Left lobe of liver (tissue), 2 donors: ENCODE measurements around the gene ZBTB44. TPM values are rescaled to one million over a fixed set of nuclear protein-coding genes. Genes with fewer than 3 reads are reported as not detected.
A peak's percentile ranks its signal among the peaks of the same experiment; 100 is the strongest.
"Not testable (repeated sequence)": the region's sequence is repeated elsewhere in the genome, so short reads cannot be mapped to it uniquely, and the experiment has no call there.

ENCODE experiments used
- ATAC-seq: fragments of 200-7000 bp; cut with Tn5 transposase; one replicate; pipeline ENCODE4 v1.9.1; 2020; ENCODE audit warnings: mild to moderate bottlenecking, moderate library complexity
- DNase-seq: peaks from one replicate; pipeline ENCODE4 v3.0.0-alpha.2; 2020; ENCODE audit warnings: low spot score
- total RNA-seq: library from RNA; stranded (reverse); gene quantifications from one replicate; pipeline ENCODE4 v1.2.1, GENCODE V29; 2021
- donor health status: DM: no; HTN: no; CAD: no; lungs with moderate emphysema.
- donor health status: DM: no; HTN: yes; CAD: no.

The ZBTB44 gene
- total RNA-seq, 1 donor from 2014 or later = 17.1 TPM

- not testable (repeated sequence) for DNase-seq, ATAC-seq
These were observed 63.0 kb downstream of the ZBTB44 start for GRCh38 chr11:130251763-130252162.

DNA sequence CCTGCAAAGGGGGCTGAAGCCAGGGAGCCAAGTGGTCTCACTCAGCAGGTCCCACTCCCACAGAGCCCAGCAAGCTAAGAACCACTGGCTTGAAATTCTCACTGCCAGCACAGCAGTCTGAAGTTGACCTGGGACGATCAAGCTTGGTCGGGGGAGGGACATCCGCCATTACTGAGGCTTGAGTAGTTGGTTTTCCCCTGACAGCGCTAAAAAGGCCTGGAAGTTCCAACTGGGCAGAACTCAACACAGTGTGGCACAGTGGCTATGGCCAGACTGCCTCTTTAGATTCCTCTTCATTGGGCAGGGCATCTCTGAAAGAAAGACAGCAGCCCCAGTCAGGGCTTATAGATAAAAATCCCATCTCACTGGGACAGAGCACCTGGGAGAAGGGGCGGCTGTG is 64.8 kb downstream of the ZBTB44 start:
- not testable (repeated sequence) for DNase-seq, ATAC-seq

- no peak for DNase-seq
These were observed 65.3 kb downstream of the ZBTB44 start for GRCh38 chr11:130249371-130249770.

GRCh38 chr11:130247319-130247718 is 67.4 kb downstream of the ZBTB44 start:
- DNase-seq (no peak), ATAC-seq (no peak)

More at GRCh38 chr11:130249371-130249770, 65.3 kb downstream of the ZBTB44 start:
- ATAC-seq = no peak

DNA sequence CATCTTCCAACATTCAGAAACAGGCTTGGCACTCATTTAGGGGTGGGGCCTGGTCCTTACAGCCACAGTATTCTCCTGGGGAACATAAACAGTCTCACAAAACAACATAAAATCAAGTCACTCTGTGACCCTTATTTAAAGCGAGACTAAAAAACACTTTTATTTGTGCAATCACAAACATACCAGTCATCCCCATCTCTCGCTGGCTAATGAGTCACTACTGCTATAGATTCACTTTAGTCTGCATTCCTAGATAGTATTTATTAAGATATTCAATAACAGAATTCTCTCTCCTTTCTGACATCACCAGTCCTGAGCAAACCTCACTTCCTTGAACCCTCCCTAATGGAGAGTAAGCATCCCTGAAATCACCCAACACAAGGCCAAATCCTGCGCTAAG is 68.0 kb downstream of the ZBTB44 start:
- ATAC-seq = no peak
- DNase-seq = no peak

DNA sequence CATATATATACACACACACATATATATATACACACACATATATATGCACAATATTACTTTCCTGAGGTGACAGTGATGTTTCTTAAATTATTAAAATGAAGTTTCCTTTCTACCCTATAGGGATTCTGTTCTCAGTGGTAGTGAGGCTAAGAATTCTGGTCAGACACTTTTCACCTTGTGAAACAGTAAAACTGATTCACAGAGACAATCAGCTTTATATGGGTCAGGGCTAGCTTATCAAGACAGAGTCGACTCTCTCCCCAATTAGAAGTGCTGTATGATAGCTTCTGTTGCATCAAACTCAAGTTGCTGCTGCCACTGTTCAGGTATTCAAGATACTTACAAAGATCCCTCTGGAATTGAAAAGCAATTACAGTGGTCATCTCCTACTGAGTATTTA is 68.4 kb downstream of the ZBTB44 start:
- ATAC-seq (no peak), DNase-seq (no peak)

- ATAC-seq, DNase-seq: not testable (repeated sequence)
These were observed 69.3 kb downstream of the ZBTB44 start for GRCh38 chr11:130245375-130245774.

DNA sequence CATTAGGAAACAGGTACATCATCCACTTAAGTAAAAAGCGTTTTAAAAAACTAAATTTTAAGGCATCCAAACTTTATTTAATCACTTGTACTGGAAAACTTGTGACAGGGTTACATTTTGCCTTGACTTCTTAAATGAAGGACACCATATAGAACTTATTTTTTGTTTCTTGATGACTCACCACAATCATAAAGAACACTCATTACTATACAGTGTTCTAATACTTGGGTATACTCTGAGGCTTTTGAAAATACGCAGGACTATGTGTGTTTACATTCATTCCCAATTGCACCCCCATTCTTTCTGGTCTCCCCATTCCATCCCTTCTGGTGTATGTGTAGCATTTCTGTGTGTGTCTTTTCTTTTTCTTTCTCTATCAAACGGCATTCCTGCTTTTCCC is 69.9 kb downstream of the ZBTB44 start:
- DNase-seq = no peak
- no peak for ATAC-seq

DNA sequence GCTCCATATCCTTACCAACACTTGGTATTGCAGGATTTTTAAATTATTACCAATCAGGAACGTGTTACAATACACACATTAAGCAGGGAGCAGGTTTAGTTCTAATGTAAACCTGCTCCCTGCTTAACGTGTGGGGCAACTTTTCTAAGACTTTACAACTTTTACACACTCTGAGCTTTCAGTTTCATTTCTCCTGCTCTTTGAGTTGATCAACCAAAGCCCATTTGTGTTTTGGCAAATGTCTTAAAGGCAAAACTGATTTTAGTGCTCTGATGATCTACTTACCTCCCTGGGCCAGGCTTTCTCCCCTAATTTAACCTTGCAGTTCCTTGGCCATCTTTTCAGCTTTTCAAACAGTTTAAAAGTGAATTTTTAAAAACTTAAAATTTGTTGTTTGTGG is 70.9 kb downstream of the ZBTB44 start:
- no peak for DNase-seq
- ATAC-seq = peak; percentile 88

- ATAC-seq = no peak
These were observed 73.0 kb downstream of the ZBTB44 start for GRCh38 chr11:130241713-130242112.

GRCh38 chr11:130237282-130238006 is 77.3 kb downstream of the ZBTB44 start:
- ATAC-seq (no peak), DNase-seq (no peak)

More at GRCh38 chr11:130241713-130242112, 73.0 kb downstream of the ZBTB44 start:
- no peak for DNase-seq

DNA sequence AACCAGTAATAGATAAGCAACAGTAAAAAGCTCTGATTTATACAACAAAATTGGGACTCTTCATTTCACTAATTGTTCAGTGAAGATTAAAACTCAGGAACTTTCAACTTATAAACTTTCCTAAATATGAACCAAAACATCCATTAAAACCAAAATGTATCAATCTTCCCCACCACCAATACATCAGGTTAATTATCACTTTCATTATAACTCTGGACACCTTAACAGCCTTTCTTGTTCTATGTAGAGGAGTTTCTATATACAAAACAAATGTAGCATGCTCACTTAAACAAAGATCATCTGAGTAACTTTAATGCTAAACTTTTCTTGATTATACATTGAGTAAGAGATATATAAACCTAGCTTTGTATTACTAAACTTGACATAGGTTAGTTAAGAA is 80.4 kb downstream of the ZBTB44 start:
- DNase-seq = no peak
- ATAC-seq = no peak

DNA sequence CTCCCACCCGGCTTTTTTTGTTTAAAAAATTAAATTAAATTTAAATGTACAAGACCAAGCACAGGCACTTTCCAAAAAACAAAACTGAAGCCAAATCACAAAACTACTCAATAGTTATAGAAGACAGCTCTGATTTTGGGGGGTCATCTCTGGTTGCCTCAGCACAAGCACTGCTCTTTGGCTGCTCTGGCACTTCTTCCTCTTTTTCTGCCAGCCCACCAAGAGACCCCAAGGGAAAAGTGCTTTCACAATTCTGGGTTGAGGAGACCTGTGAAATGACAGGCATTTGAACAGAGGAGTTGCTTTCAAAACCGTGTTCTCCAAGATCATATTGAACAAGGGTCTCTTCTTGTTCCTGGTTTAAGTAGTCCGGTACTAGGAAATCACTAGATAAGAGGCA is 80.8 kb downstream of the ZBTB44 start:
- not testable (repeated sequence) for ATAC-seq, DNase-seq

DNA sequence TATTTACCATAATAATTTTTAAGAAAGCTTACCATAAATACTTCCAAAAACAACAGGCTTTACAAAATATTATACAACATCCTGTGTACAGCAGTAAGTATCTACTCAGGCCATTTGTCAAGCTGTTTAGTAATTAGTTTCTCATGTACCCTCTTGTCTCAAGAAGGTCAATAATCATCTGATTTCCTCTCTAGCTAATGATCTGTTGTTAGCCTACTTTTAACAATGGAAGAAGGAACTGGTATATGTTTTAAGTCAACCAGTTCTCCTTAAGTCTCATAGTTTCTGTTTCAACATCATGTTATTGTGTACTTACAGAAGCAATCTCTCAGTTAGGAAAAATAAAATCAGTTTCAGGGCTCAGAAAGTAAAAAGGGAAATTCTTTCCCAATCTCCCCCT is 81.2 kb downstream of the ZBTB44 start:
- not testable (repeated sequence) for ATAC-seq, DNase-seq

- DNase-seq (no peak), ATAC-seq (no peak)
These were observed 87.3 kb downstream of the ZBTB44 start for GRCh38 chr11:130227373-130227772.

DNA sequence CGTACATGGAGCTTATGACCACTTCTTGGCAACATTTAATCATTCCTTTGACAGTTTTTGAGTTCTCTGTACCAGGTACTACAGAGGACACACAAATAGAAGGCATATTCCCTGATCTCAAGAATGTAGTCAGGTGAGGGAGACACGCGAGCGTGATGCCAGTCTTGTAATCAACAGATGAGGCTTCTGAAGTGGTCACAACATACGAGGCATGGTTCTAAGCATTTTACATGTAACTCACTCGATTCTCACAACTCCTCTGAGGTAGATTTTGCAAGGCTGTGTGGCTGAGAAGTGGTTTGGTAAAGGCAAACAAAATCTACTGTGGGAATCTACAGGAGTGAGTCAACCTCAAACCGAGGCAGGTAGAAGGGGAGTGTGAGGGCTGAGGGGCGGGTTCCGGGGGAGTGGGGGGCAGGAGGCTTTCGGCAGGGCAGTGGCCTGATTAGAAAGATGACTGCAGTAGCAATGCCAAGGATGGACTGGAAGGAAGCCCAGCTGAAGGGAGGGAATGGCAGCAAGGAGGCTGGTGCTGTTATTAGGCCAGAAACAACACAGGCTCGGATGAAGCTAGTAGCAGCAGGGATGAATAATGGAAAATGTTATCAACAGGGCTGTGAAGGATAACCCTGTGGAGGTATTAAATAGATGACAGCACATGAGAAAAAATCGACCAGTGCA is 91.3 kb downstream of the ZBTB44 start:
- ATAC-seq (no peak), DNase-seq (no peak)

GRCh38 chr11:130220311-130221035 is 94.2 kb downstream of the ZBTB44 start:
- ATAC-seq (no peak), DNase-seq (peak; percentile 24)

- ATAC-seq (no peak), DNase-seq (peak; percentile 8)
These were observed 95.6 kb downstream of the ZBTB44 start for GRCh38 chr11:130219148-130219547.

GRCh38 chr11:130218501-130219070 is 96.1 kb downstream of the ZBTB44 start:
- ATAC-seq (no peak), DNase-seq (peak; percentile 30)

DNA sequence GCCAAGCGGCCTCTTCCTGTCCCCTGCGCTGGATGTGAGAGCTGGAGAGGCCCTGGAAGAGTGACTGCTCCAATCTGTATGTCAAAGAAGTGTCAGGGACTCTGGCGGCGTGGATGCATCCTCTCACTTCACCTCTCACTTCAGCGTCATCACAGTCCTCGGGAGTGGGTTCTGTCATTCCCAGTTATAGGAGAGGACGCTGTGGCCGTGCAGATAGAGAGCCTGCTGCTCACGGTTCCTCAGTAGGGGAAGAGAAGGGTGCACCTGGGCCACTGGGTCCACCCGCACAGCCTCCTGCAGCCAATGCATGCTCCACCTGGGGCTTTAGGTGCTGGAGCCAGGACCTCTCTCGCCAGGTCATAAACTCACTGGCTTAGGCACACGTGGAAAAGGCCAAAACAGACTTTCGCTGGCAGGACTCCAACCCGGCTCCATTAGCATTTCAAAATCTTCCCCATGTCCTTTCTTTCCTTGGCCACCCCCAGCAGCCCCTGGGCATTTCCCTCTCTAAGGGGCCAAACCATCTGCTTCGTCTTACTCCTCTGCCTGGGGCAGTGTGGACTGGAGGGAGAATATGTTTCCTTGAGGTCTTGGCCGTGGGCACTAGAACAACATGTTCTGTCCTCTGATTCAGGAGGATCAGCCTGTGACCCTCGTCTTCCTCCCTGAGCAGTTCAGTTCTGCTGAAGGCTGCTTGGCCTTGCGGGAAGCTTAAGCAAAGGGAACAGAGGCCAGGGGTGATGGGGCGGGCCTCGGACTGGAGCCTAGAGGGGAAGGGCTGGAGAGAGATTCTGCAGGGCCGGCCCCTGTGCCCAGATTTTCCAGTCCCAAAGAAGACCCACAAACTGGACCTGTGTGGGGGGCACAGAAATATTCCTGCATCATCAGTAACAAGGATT is 97.3 kb downstream of the ZBTB44 start:
- peak; percentile 37 for DNase-seq
- no peak for ATAC-seq
